Mammary epithelial cell (primary cell): Measurements from ENCODE around the gene SIX4.

Source experiments
- CTCF ChIP-seq, 2 donors: IDR thresholded peaks in 1 of 2; conservative IDR thresholded peaks in 1 of 2; 2 replicates each; pipeline ENCODE4 v1.5.1; 2011 to 2012; ENCODE audit warnings: inconsistent platforms in 2 of 2, low read length in 2 of 2, mild to moderate bottlenecking in 2 of 2, control low read depth in 1 of 2, low read depth in 1 of 2; ENCODE audit not compliant: insufficient read depth in 1 of 2; ENCODE audit errors: extremely low read depth in 1 of 2
- EZH2 ChIP-seq: IDR thresholded peaks from 2 replicates; pipeline ENCODE4 v1.6.1; 2012; ENCODE audit warnings: low read length, inconsistent platforms, borderline replicate concordance

- TF ChIP-seq CTCF (conservative IDR thresholded peaks at IDR 0.05 in 1 of 2, IDR thresholded peaks at IDR 0.05 in 1 of 2; ENCODE audit: extremely low read depth in 1 of 2, insufficient read depth in 1 of 2, low read depth in 1 of 2, low read length in 2 of 2) (no peak), EZH2 (no peak)
Observed at GRCh38 chr14:60684203-60684602, 39.9 kb downstream of the SIX4 start.
